HG02840 (cell line): ENCODE results near the gene TSGA10IP.

ENCODE experiments used
- ATAC-seq: cut with Tn5 transposase; IDR thresholded peaks from one replicate; pipeline ENCODE4 v1.9.1; 2021; ENCODE audit warnings: mild to moderate bottlenecking, moderate library complexity, moderate number of reproducible peaks; ENCODE audit not compliant: unreplicated experiment, low FRiP score

The TSGA10IP gene

GRCh38 chr11:66003291-66003690 is 58.0 kb downstream of the TSGA10IP start:
- no peak for ATAC-seq

GRCh38 chr11:66004186-66004585 is 58.9 kb downstream of the TSGA10IP start:
- no peak for ATAC-seq

GRCh38 chr11:66006134-66006890 is 61.0 kb downstream of the TSGA10IP start:
- ATAC-seq = no peak

- ATAC-seq = no peak
Observed at GRCh38 chr11:66006891-66007176, 61.6 kb downstream of the TSGA10IP start.

GRCh38 chr11:66007201-66007634 is 61.9 kb downstream of the TSGA10IP start:
- ATAC-seq = no peak

- ATAC-seq = no peak
Observed at GRCh38 chr11:66008095-66008467, 62.8 kb downstream of the TSGA10IP start.

GRCh38 chr11:66008468-66009101 is 63.3 kb downstream of the TSGA10IP start:
- no peak for ATAC-seq
